Lung (tissue), 12 donors: ENCODE data around the gene LPIN1. TPM values are rescaled to one million over a fixed set of nuclear protein-coding genes. Genes with fewer than 3 reads are reported as not detected.

ENCODE experiments used
- ATAC-seq: fragments of 200-7000 bp; cut with Tn5 transposase; one replicate; pipeline ENCODE4 v1.9.1; 2020; ENCODE audit warnings: moderate number of reproducible peaks; ENCODE audit not compliant: insufficient read depth, low FRiP score
- DNase-seq, 3 donors: peaks; one replicate each; pipeline ENCODE4 v3.0.0-alpha.2; 2013 to 2017
- H3K27ac ChIP-seq, 2 donors: one replicate each; pipeline ENCODE4 v1.5.1; 2013; ENCODE audit warnings: mild to moderate bottlenecking in 2 of 2, moderate library complexity in 2 of 2, control low read depth in 1 of 2, inconsistent platforms in 1 of 2, low read depth in 1 of 2, low read length in 1 of 2
- H3K27me3 ChIP-seq, 3 donors: one replicate each; pipeline ENCODE4 v1.5.1; 2013; ENCODE audit warnings: low read length in 2 of 3; ENCODE audit not compliant: control insufficient read depth in 3 of 3, insufficient read depth in 3 of 3
- H3K36me3 ChIP-seq, 4 donors: one replicate each; pipeline ENCODE4 v1.5.1; 2013; ENCODE audit warnings: low read length in 4 of 4, mild to moderate bottlenecking in 1 of 4, moderate library complexity in 1 of 4; ENCODE audit not compliant: control insufficient read depth in 4 of 4, insufficient read depth in 4 of 4
- H3K4me1 ChIP-seq, 5 donors: one replicate each; pipeline ENCODE4 v1.5.1; 2013; ENCODE audit warnings: low read length in 5 of 5, mild to moderate bottlenecking in 2 of 5, moderate library complexity in 1 of 5; ENCODE audit not compliant: control insufficient read depth in 5 of 5, insufficient read depth in 5 of 5
- H3K4me3 ChIP-seq: one replicate; pipeline ENCODE4 v1.5.1; 2013; ENCODE audit warnings: mild to moderate bottlenecking, control low read depth, moderate library complexity
- H3K9ac ChIP-seq, 2 donors: one replicate each; pipeline ENCODE4 v1.5.1; 2013; ENCODE audit warnings: low read length in 2 of 2, control low read depth in 1 of 2; ENCODE audit not compliant: insufficient read depth in 1 of 2
- H3K9me3 ChIP-seq, 4 donors: one replicate each; pipeline ENCODE4 v1.5.1; 2013; ENCODE audit warnings: low read length in 3 of 4, mild to moderate bottlenecking in 1 of 4, moderate library complexity in 1 of 4; ENCODE audit not compliant: control insufficient read depth in 4 of 4, insufficient read depth in 3 of 4
- CTCF ChIP-seq: IDR thresholded peaks from 2 replicates; pipeline ENCODE4 v1.5.1; 2012; ENCODE audit warnings: mild to moderate bottlenecking; ENCODE audit errors: control extremely low read depth, extremely low read depth
- WGBS, 2 donors: extraction: QIAGEN DNeasy Blood & Tissue Kit; methylation state at CpG; one replicate each; pipeline ENCODE4 v1.1.7; 2013; 5-methylcytosine and 5-hydroxymethylcytosine counted together
- polyA plus RNA-seq, 2 donors: library from polyadenylated mRNA; stranded (reverse); fragments of 200-250 nt; gene quantifications; one replicate each; pipeline ENCODE4 v1.2.1, GENCODE V29; 2013
- total RNA-seq, 2 donors: library from RNA; depleted of rRNA in 1 of 2; stranded (reverse); fragments of >200 nt in 1 of 2; gene quantifications; one replicate each; pipeline ENCODE4 v1.2.1, GENCODE V29; 2014 to 2021
- donor health status: control.
- donor health status: control.
- donor health status: Bipolar disorder and iron deficiency.
- donor health status: healthy.
- donor health status: DM: yes; HTN: yes; CAD: no.

The LPIN1 gene
- total and polyA plus RNA-seq, 4 donors = 14.7 to 43.4 (median 26.0) TPM

GRCh38 chr2:11781602-11782001 is 35.2 kb downstream of the LPIN1 start:
- H3K9ac ChIP-seq = no peak overlapping the region
- 98 to 99% methylated on average over 3 of the region's 3 CpGs for WGBS, 2 donors
- no peak for TF ChIP-seq CTCF
- H3K9me3 ChIP-seq = peaks cover 0 to 1% (median 0%) of the 10 kb centered on the region in 4 donors
- no peak for ATAC-seq
- H3K36me3 ChIP-seq = peaks cover 9 to 48% (median 28%) of the 10 kb centered on the region in 4 donors
- no peak overlapping the region for H3K27ac ChIP-seq
- no peaks in the 10 kb centered on the region for H3K27me3 ChIP-seq
- peaks cover 0 to 7% (median 0%) of the 10 kb centered on the region in 5 donors for H3K4me1 ChIP-seq
- H3K4me3 ChIP-seq = no peak overlapping the region
- no peak for DNase-seq

GRCh38 chr2:11784280-11784679 is 37.8 kb downstream of the LPIN1 start:
- H3K4me1 ChIP-seq = peaks cover 0 to 2% (median 0%) of the 10 kb centered on the region in 5 donors
- TF ChIP-seq CTCF = no peak
- H3K27me3 ChIP-seq = no peaks in the 10 kb centered on the region
- H3K9me3 ChIP-seq = peaks cover 0 to 3% (median 0%) of the 10 kb centered on the region in 4 donors
- no peak overlapping the region for H3K27ac ChIP-seq
- DNase-seq (no peak), ATAC-seq (no peak)
- 93% methylated on average over 10 of the region's 10 CpGs for WGBS, 2 donors
- peaks cover 9 to 64% (median 41%) of the 10 kb centered on the region in 4 donors for H3K36me3 ChIP-seq
- H3K9ac ChIP-seq = no peak overlapping the region
- H3K4me3 ChIP-seq = no peak overlapping the region

- H3K9ac ChIP-seq = no peak overlapping the region
- H3K27me3 ChIP-seq = no peaks in the 10 kb centered on the region
- peaks cover 0 to 5% (median 0%) of the 10 kb centered on the region in 4 donors for H3K9me3 ChIP-seq
- no peak overlapping the region for H3K27ac ChIP-seq
- H3K4me3 ChIP-seq = peak overlapping the region; percentile 22
- WGBS, 2 donors = 48 to 58% methylated on average over 50 of the region's 50 CpGs
- no peaks in the 10 kb centered on the region for H3K4me1 ChIP-seq
- ATAC-seq (no peak), DNase-seq (peak; percentile 87 to 89 (median 87))
- TF ChIP-seq CTCF = peak; percentile 49
- peaks cover 8 to 62% (median 42%) of the 10 kb centered on the region in 4 donors for H3K36me3 ChIP-seq
Measured at GRCh38 chr2:11784747-11785610, 38.5 kb downstream of the LPIN1 start.
